Measurements from ENCODE around the gene P2RX2.
A peak's percentile ranks its signal among the peaks of the same experiment; 100 is the strongest.

Gene P2RX2

DNA sequence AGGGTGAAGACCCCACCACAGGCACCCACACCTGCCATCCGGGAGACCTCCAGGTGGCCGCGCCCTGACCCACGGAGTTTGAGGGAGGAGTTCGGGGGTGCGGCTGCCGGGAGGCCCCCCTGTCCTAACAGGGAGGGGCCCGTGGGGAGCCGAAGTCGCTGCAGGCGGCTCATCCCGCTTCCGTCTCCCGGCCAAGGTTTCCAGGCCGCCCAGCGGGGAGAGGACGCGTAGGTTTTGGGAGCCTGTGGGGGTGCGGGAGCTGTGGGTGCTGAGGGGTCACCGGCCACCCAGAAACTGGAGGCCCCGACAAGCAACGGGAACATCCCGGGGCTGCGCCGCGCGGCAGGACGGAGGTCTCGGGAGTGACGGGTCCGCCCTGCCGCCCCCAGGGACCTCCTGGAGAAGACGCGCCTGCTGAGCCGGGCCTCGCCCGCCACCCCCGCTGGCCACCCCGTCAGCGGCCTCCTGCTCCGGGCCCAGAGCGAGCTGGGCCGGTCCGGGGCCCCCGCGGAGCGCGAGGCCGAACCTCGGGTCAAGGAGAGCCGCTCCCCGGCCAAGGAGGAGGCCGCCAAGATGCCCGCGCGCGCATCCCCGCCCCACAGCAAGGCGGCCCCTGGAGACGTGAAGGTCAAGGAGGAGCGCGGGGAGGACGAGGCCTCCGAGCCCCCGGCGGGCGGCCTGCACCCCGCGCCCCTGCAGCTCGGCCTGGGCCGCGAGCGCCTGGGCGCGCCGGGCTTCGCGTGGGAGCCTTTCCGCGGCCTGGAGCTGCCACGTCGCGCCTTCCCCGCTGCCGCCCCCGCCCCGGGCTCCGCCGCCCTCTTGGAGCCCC lies 35.8 kb upstream of the P2RX2 start:
- H3K4me1 ChIP-seq (ENCODE audit: control insufficient read depth in 2 of 2, insufficient read depth in 2 of 2, low read length in 2 of 2): no peaks in the 10 kb centered on the region
- H3K27me3 ChIP-seq (ENCODE audit: control insufficient read depth in 2 of 2, insufficient read depth in 2 of 2, low read length in 2 of 2): no peaks in the 10 kb centered on the region
- peak overlapping the region in 1 of 2 donors; percentile 7 for H3K4me3 ChIP-seq (ENCODE audit: low read length in 2 of 2)
- no peaks in the 10 kb centered on the region for H3K9me3 ChIP-seq (ENCODE audit: control insufficient read depth in 2 of 2, low read length in 2 of 2)
- no peak overlapping the region for H3K9ac ChIP-seq (ENCODE audit: low read depth in 1 of 2, low read length in 2 of 2)
- peaks cover 7 to 11% of the 10 kb centered on the region in 2 donors for H3K36me3 ChIP-seq (ENCODE audit: control insufficient read depth in 2 of 2, insufficient read depth in 2 of 2, low read length in 2 of 2)
- peak overlapping the region in 1 of 2 donors; percentile 23 for H3K27ac ChIP-seq (ENCODE audit: low read depth in 2 of 2, low read length in 2 of 2)

DNA sequence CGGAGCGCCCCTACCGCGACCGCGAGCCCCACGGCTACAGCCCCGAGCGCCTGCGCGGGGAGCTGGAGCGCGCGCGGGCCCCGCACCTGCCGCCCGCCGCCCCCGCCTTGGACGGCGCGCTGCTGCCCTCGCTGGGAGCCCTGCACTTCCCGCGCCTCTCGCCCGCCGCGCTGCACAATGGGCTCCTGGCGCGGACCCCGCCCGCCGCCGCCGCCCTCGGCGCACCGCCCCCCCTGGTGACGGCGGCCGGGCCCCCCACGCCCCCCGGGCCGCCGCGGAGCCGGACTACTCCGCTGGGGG lies 35.2 kb upstream of the P2RX2 start:
- no peak overlapping the region for H3K4me3 ChIP-seq (ENCODE audit: low read length in 2 of 2)
- H3K27ac ChIP-seq (ENCODE audit: low read depth in 2 of 2, low read length in 2 of 2): no peak overlapping the region
- H3K4me1 ChIP-seq (ENCODE audit: control insufficient read depth in 2 of 2, insufficient read depth in 2 of 2, low read length in 2 of 2): no peaks in the 10 kb centered on the region
- no peaks in the 10 kb centered on the region for H3K9me3 ChIP-seq (ENCODE audit: control insufficient read depth in 2 of 2, low read length in 2 of 2)
- peaks cover 4 to 8% of the 10 kb centered on the region in 2 donors for H3K36me3 ChIP-seq (ENCODE audit: control insufficient read depth in 2 of 2, insufficient read depth in 2 of 2, low read length in 2 of 2)
- no peak overlapping the region for H3K9ac ChIP-seq (ENCODE audit: low read depth in 1 of 2, low read length in 2 of 2)
- no peaks in the 10 kb centered on the region for H3K27me3 ChIP-seq (ENCODE audit: control insufficient read depth in 2 of 2, insufficient read depth in 2 of 2, low read length in 2 of 2)

DNA sequence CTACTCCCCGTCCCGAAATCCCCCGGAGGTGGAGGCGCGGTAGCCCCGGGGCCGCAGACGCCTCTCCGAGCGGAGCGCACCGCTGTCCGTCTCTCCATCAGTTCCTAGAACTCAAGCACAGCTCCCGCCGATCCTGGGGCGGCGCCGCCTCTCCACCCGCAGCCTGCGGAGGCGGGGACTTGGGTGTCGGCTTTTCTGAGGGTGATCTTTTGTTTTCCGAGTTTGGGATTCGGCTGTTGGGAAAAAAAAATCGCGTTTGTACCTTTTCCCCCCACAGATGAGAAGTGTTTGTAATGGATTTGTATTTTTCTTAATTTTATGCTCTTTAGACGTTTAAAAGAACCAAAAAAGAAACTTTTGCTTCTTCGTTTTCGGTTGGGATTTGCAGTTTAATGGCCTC lies 34.8 kb upstream of the P2RX2 start:
- Histone ChIP-seq H3K27me3 (ENCODE audit: control insufficient read depth in 2 of 2, insufficient read depth in 2 of 2, low read length in 2 of 2) (no peaks in the 10 kb centered on the region), H3K4me3 (ENCODE audit: low read length in 2 of 2) (no peak overlapping the region), H3K27ac (ENCODE audit: low read depth in 2 of 2, low read length in 2 of 2) (no peak overlapping the region), H3K9ac (ENCODE audit: low read depth in 1 of 2, low read length in 2 of 2) (no peak overlapping the region), H3K9me3 (ENCODE audit: control insufficient read depth in 2 of 2, low read length in 2 of 2) (no peaks in the 10 kb centered on the region), H3K36me3 (ENCODE audit: control insufficient read depth in 2 of 2, insufficient read depth in 2 of 2, low read length in 2 of 2) (peaks cover 4 to 5% of the 10 kb centered on the region in 2 donors), H3K4me1 (ENCODE audit: control insufficient read depth in 2 of 2, insufficient read depth in 2 of 2, low read length in 2 of 2) (no peaks in the 10 kb centered on the region)

DNA sequence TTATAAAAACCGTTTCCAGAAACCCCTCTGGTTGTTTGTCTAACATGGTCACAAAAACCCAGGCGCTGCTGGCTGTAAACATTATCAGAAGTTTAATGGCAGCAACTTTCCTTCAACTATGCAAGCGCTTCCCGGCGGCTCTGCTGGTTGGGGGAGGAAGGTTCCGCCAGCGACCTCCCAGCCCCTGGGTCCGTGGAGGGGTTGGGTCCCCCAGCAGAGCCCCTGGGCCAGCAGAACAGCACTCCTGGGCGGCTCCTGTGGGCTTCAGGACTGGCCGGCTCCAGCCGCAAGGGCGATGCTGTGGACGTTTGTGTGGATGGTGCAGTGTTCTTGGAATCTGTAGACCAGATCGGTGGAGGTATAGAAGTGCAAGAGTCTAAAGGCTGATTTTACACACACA lies 34.1 kb upstream of the P2RX2 start:
- no peak overlapping the region for H3K9ac ChIP-seq (ENCODE audit: low read depth in 1 of 2, low read length in 2 of 2)
- H3K36me3 ChIP-seq (ENCODE audit: control insufficient read depth in 2 of 2, insufficient read depth in 2 of 2, low read length in 2 of 2): peaks cover 4 to 5% of the 10 kb centered on the region in 2 donors

DNA sequence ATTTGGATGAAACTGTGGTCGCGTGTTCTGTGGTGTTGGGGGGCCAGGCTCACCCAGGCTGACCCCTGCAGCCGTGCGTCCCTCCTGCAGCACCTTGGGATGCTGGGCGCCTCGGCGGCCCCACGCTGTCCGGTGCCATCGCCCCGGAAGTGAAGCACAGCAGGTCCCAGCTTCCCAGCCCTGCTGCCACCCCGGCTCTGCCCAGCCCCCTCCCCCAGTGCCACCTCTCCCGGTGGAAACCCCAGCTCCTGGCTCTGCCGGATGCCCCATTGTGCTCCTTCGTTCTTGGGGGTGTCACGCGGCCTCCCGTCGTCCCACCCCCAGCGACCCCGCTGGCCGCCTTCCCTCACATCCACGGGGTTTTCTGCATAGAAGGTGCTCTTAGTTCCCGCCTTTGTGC lies 33.4 kb upstream of the P2RX2 start:
- Histone ChIP-seq H3K27ac (ENCODE audit: low read depth in 2 of 2, low read length in 2 of 2) (no peak overlapping the region), H3K4me3 (ENCODE audit: low read length in 2 of 2) (no peak overlapping the region), H3K36me3 (ENCODE audit: control insufficient read depth in 2 of 2, insufficient read depth in 2 of 2, low read length in 2 of 2) (peaks cover 4 to 5% of the 10 kb centered on the region in 2 donors), H3K4me1 (ENCODE audit: control insufficient read depth in 2 of 2, insufficient read depth in 2 of 2, low read length in 2 of 2) (no peaks in the 10 kb centered on the region), H3K9ac (ENCODE audit: low read depth in 1 of 2, low read length in 2 of 2) (no peak overlapping the region), H3K27me3 (ENCODE audit: control insufficient read depth in 2 of 2, insufficient read depth in 2 of 2, low read length in 2 of 2) (no peaks in the 10 kb centered on the region), H3K9me3 (ENCODE audit: control insufficient read depth in 2 of 2, low read length in 2 of 2) (no peaks in the 10 kb centered on the region)

More for the DNA sequence above, 34.1 kb upstream of the P2RX2 start:
- Histone ChIP-seq H3K4me1 (ENCODE audit: control insufficient read depth in 2 of 2, insufficient read depth in 2 of 2, low read length in 2 of 2) (no peaks in the 10 kb centered on the region), H3K27me3 (ENCODE audit: control insufficient read depth in 2 of 2, insufficient read depth in 2 of 2, low read length in 2 of 2) (no peaks in the 10 kb centered on the region), H3K9me3 (ENCODE audit: control insufficient read depth in 2 of 2, low read length in 2 of 2) (no peaks in the 10 kb centered on the region), H3K27ac (ENCODE audit: low read depth in 2 of 2, low read length in 2 of 2) (no peak overlapping the region), H3K4me3 (ENCODE audit: low read length in 2 of 2) (no peak overlapping the region)

DNA sequence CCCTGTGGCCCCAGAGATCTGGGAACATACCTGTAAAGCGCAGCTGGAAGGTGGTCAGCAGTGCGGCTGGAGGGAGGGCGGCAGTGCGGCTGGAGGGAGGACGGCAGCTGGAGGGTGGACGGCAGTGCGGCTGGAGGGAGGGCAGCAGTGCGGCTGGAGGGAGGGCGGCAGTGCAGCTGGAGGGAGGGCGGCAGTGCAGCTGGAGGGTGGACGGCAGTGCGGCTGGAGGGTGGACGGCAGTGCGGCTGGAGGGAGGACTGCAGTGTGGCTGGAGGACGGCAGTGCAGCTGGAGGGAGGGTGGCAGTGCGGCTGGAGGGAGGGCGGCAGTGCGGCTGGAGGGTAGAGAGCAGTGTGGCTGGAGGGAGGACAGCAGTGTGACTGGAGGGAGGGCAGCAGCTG lies 31.6 kb upstream of the P2RX2 start:
- H3K36me3 ChIP-seq (ENCODE audit: control insufficient read depth in 2 of 2, insufficient read depth in 2 of 2, low read length in 2 of 2): no peaks in the 10 kb centered on the region
- H3K27me3 ChIP-seq (ENCODE audit: control insufficient read depth in 2 of 2, insufficient read depth in 2 of 2, low read length in 2 of 2): no peaks in the 10 kb centered on the region
- no peaks in the 10 kb centered on the region for H3K4me1 ChIP-seq (ENCODE audit: control insufficient read depth in 2 of 2, insufficient read depth in 2 of 2, low read length in 2 of 2)
- no peak overlapping the region for H3K4me3 ChIP-seq (ENCODE audit: low read length in 2 of 2)
- no peaks in the 10 kb centered on the region for H3K9me3 ChIP-seq (ENCODE audit: control insufficient read depth in 2 of 2, low read length in 2 of 2)
- no peak overlapping the region for H3K9ac ChIP-seq (ENCODE audit: low read depth in 1 of 2, low read length in 2 of 2)
- H3K27ac ChIP-seq (ENCODE audit: low read depth in 2 of 2, low read length in 2 of 2): no peak overlapping the region

DNA sequence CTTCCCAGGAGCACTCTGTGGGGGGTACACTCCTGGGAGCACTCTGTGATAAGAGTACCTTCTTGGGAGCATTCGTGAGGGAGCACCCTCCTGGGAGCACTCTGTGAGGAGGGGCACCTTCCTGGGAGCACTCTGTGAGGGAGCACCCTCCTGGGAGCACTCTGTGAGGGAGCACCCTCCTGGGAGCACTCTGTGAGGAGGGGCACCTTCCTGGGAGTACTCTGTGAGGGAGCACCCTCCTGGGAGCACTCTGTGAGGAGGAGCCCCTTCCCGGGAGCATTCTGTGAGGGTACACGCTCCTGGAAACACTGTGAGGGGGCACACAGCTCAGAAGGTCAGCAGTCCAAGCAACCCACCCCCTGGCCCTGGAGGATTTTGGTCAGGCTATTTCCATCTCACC lies 30.8 kb upstream of the P2RX2 start:
- H3K9ac ChIP-seq (ENCODE audit: low read depth in 1 of 2, low read length in 2 of 2): no peak overlapping the region
- H3K36me3 ChIP-seq (ENCODE audit: control insufficient read depth in 2 of 2, insufficient read depth in 2 of 2, low read length in 2 of 2): no peaks in the 10 kb centered on the region
- H3K27ac ChIP-seq (ENCODE audit: low read depth in 2 of 2, low read length in 2 of 2): no peak overlapping the region
- H3K4me1 ChIP-seq (ENCODE audit: control insufficient read depth in 2 of 2, insufficient read depth in 2 of 2, low read length in 2 of 2): no peaks in the 10 kb centered on the region
- no peaks in the 10 kb centered on the region for H3K9me3 ChIP-seq (ENCODE audit: control insufficient read depth in 2 of 2, low read length in 2 of 2)
- no peak overlapping the region for H3K4me3 ChIP-seq (ENCODE audit: low read length in 2 of 2)
- H3K27me3 ChIP-seq (ENCODE audit: control insufficient read depth in 2 of 2, insufficient read depth in 2 of 2, low read length in 2 of 2): no peaks in the 10 kb centered on the region

DNA sequence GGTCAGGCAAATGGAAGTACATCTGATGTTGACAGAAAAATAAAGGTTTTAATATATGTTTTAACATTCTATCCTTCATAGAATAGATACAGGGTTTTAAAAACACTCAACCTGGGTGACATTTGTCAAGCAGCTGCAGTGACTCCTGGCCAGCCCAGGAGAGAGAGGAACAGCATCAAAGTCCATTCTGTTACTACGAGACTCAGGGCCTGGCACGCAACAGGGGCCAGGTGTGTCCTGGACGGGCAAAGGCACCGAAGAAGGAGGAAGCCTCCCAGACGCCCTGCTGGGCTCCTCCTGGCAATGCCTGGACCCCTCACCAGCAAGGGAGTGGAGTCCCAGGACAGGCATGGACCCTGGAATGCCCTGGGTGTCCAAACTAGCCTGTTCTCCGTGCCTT lies 30.3 kb upstream of the P2RX2 start:
- Histone ChIP-seq H3K9me3 (ENCODE audit: control insufficient read depth in 2 of 2, low read length in 2 of 2) (no peaks in the 10 kb centered on the region), H3K27ac (ENCODE audit: low read depth in 2 of 2, low read length in 2 of 2) (no peak overlapping the region), H3K4me3 (ENCODE audit: low read length in 2 of 2) (no peak overlapping the region), H3K36me3 (ENCODE audit: control insufficient read depth in 2 of 2, insufficient read depth in 2 of 2, low read length in 2 of 2) (no peaks in the 10 kb centered on the region), H3K27me3 (ENCODE audit: control insufficient read depth in 2 of 2, insufficient read depth in 2 of 2, low read length in 2 of 2) (no peaks in the 10 kb centered on the region), H3K4me1 (ENCODE audit: control insufficient read depth in 2 of 2, insufficient read depth in 2 of 2, low read length in 2 of 2) (peaks cover under 1 to 3% of the 10 kb centered on the region in 2 donors), H3K9ac (ENCODE audit: low read depth in 1 of 2, low read length in 2 of 2) (no peak overlapping the region)

DNA sequence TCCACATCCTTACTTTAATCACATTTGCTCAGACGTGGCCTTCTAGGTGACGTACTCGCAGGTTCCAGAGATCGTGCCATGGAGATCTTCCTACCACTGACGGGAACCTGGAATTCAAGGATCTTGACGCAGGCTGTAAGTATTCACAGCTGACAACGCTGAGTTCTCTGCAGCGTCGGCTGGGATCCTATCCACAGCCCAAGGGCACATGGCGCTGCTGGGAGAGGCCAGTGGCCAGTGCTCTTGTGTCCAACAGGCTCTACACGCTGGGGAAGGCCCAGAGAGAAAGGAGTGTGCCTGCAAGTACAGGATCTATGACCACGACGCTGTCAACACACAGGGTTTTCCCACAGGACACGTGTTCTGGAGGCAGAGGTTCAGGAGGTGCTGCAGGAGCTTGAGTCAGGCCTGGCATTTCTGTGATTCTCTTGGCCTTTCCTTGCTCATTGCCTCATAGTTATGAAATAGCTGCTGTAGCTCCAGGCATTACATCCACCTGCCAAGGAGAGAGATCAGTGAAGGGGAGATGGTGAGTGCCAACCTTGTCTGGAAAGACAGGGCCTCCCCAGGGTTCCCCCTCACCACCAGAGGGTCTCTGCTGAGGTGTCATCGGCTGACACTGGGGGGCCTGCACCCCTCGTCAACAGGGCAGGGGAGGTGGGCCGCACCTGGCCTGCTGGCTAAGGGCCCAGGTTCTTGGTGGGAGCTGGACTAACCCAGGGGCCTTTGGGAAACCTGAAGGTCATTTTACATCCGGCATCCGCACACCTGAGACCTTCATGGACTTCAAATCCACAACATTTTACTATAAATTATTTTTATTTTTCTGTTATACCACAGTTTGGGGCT lies 29.5 kb upstream of the P2RX2 start:
- no peaks in the 10 kb centered on the region for H3K9me3 ChIP-seq (ENCODE audit: control insufficient read depth in 2 of 2, low read length in 2 of 2)
- no peak overlapping the region for H3K9ac ChIP-seq (ENCODE audit: low read depth in 1 of 2, low read length in 2 of 2)
- H3K4me1 ChIP-seq (ENCODE audit: control insufficient read depth in 2 of 2, insufficient read depth in 2 of 2, low read length in 2 of 2): peaks cover 5 to 8% of the 10 kb centered on the region in 2 donors
- H3K27me3 ChIP-seq (ENCODE audit: control insufficient read depth in 2 of 2, insufficient read depth in 2 of 2, low read length in 2 of 2): no peaks in the 10 kb centered on the region
- no peak overlapping the region for H3K27ac ChIP-seq (ENCODE audit: low read depth in 2 of 2, low read length in 2 of 2)
- no peaks in the 10 kb centered on the region for H3K36me3 ChIP-seq (ENCODE audit: control insufficient read depth in 2 of 2, insufficient read depth in 2 of 2, low read length in 2 of 2)
- H3K4me3 ChIP-seq (ENCODE audit: low read length in 2 of 2): no peak overlapping the region

DNA sequence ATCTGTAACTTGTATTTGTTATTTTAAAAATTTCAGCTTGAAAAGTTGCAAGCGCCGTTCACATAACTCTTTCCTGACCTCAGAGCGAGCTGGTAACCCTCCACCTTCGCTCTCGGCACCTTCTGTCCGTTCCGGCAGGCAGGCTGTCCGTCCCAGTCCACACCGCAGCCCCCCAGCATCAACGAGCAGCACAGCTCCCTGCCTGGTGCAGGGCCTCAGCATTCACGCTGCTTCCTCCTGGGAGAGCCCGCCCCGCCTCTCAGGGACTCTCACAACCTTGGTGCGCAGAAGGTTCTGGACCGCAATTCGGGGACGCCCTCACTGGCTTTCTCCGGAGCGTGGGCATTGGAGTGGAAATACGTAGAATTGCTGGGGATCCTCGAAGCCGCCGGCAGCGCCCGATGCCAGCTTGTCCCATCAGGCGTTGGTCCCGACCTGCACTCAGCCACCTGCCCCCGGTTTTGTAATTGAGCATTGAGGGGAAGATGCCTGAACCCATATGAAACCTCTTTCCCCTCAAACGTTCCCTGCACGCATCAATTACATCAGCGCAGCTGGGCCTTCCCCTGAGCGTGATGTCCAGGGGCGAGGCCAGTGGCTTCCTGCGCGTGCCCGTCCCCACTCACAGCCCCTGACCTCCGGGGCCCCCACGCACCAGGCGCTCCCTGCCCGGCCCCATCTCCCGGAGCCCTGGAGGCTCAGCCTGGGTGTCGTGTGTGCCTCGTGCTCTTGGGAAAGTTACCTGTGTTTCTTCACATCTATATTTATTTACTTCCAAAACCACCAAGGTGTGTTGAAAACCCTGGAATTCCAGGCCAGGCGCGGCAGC lies 27.3 kb upstream of the P2RX2 start:
- no peaks in the 10 kb centered on the region for H3K27me3 ChIP-seq (ENCODE audit: control insufficient read depth in 2 of 2, insufficient read depth in 2 of 2, low read length in 2 of 2)
- H3K27ac ChIP-seq (ENCODE audit: low read depth in 2 of 2, low read length in 2 of 2): no peak overlapping the region
- peaks cover 5 to 8% of the 10 kb centered on the region in 2 donors for H3K4me1 ChIP-seq (ENCODE audit: control insufficient read depth in 2 of 2, insufficient read depth in 2 of 2, low read length in 2 of 2)
- no peaks in the 10 kb centered on the region for H3K9me3 ChIP-seq (ENCODE audit: control insufficient read depth in 2 of 2, low read length in 2 of 2)
- H3K9ac ChIP-seq (ENCODE audit: low read depth in 1 of 2, low read length in 2 of 2): no peak overlapping the region
- H3K36me3 ChIP-seq (ENCODE audit: control insufficient read depth in 2 of 2, insufficient read depth in 2 of 2, low read length in 2 of 2): no peaks in the 10 kb centered on the region
- no peak overlapping the region for H3K4me3 ChIP-seq (ENCODE audit: low read length in 2 of 2)

Data from mucosa of rectum (tissue), 2 donors.